Measurements from ENCODE around the gene TGFA. TPM values are rescaled to one million over a fixed set of nuclear protein-coding genes. Genes with fewer than 3 reads are reported as not detected.

TGFA gene
- total RNA-seq, 4 donors from 2014 or later: 10.7 to 51.3 (median 33.7) TPM

GRCh38 chr2:70515938-70516337, 37.7 kb downstream of the TGFA start:
- Histone ChIP-seq H3K4me1 (peaks cover 13 to 48% (median 28%) of the 10 kb centered on the region in 4 donors), H3K27me3 (no peaks in the 10 kb centered on the region), H3K36me3 (no peaks in the 10 kb centered on the region), H3K4me3 (no peak overlapping the region), H3K27ac (peak overlapping the region in 1 of 4 donors; percentile 87), H3K9me3 (no peaks in the 10 kb centered on the region)
- WGBS, 2 donors (ENCODE audit: low coverage in 1 of 2): 43 to 75% methylated on average over 3 to 4 of the region's 4 CpGs
- intact Hi-C loops (cut with DNase I; ENCODE audit: low total_unique reads): loop anchor here (5.0 kb wide), 1 partner anchor 1516 kb away; no protein-coding TSS in a partner anchor
- no peak for DNase-seq
- in situ Hi-C loops (cut with MboI; ENCODE audit: low pct_ligation_motif_present in 1 of 4, low pct_unique_long_range_greater_than_20kb in 1 of 4, low sequenced_read_pairs in 3 of 4): no loop called here
- TF ChIP-seq CTCF (IDR thresholded peaks at IDR 0.05): no peak
- no peak for TF ChIP-seq EP300 (IDR thresholded peaks at IDR 0.05; ENCODE audit: low read depth)
- TF ChIP-seq POLR2AphosphoS5 (IDR thresholded peaks at IDR 0.05): no peak
- TF ChIP-seq POLR2A (IDR thresholded peaks at IDR 0.05): no peak

DNA sequence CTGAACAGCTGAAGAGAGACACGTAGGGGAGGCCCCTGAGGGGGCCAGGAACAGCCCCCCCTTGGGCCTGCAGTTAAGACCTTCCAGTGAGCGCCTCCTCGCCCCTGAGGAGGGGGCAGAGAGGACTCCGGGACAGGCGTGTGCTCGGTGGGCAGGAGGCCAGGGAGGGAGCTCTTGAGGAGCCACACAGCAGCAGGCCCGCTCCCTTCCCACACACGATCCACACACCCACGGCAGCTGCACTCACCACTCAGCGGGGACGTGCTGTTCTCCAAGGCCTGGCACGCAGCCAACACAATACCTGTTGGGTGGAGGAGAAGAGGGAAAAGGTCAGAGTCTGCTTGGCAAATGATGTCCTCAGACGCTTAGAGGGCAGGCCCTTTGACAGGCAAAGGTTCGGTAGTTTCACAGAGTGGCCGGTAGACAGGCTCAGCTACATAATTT, 39.0 kb downstream of the TGFA start:
- peak in 1 of 5 experiments; percentile 24 for TF ChIP-seq CTCF (IDR thresholded peaks at IDR 0.05)
- peak; percentile 32 for TF ChIP-seq POLR2A (IDR thresholded peaks at IDR 0.05)
- peak; percentile 85 for TF ChIP-seq EP300 (IDR thresholded peaks at IDR 0.05; ENCODE audit: low read depth)
- peak in 2 of 3 donors; percentile 91 to 92 for TF ChIP-seq POLR2AphosphoS5 (IDR thresholded peaks at IDR 0.05)
- whole genome bisulfite sequencing, 2 donors (ENCODE audit: low coverage in 1 of 2): 45% methylated on average over 15 of the region's 15 CpGs; no CpG with 5 or more reads in 1 of the 2 donors

DNA sequence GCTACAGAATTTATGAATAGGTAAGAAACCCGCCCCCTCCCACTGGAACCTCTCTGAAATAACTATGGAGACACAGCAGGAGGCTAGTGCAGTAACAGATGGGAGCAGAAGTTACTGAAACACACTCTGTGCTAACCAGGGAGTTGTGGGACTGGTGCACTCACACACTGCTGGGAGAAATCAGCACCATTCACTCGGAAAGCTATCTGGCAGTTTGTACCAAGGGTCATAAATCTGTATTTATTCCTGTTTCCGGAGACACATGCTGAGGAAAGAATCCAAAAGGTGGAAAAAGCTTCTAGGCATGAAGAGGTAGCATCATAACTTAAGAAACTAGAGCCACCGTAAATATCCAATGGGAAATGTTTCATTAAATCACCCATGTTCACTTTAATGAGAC, 39.9 kb downstream of the TGFA start:
- intact Hi-C loops (cut with DNase I; ENCODE audit: low total_unique reads) (no loop called here), in situ Hi-C loops (cut with MboI; ENCODE audit: low pct_ligation_motif_present in 1 of 4, low pct_unique_long_range_greater_than_20kb in 1 of 4, low sequenced_read_pairs in 3 of 4) (no loop called here)
- Histone ChIP-seq H3K27me3 (no peaks in the 10 kb centered on the region), H3K9me3 (no peaks in the 10 kb centered on the region), H3K4me3 (no peak overlapping the region), H3K27ac (peak overlapping the region; percentile 75 to 87 (median 80)), H3K36me3 (no peaks in the 10 kb centered on the region), H3K4me1 (peaks cover 13 to 65% (median 30%) of the 10 kb centered on the region in 4 donors)
- TF ChIP-seq POLR2AphosphoS5 (IDR thresholded peaks at IDR 0.05) (no peak), CTCF (IDR thresholded peaks at IDR 0.05) (no peak), EP300 (IDR thresholded peaks at IDR 0.05; ENCODE audit: low read depth) (no peak), POLR2A (IDR thresholded peaks at IDR 0.05) (no peak)
- WGBS, 2 donors (ENCODE audit: low coverage in 1 of 2): 41 to 73% methylated on average over 2 to 4 of the region's 4 CpGs
- no peak for DNase-seq

More for the DNA sequence above, 39.0 kb downstream of the TGFA start:
- H3K36me3 ChIP-seq: no peaks in the 10 kb centered on the region
- peak overlapping the region; percentile 75 to 87 (median 80) for H3K27ac ChIP-seq
- in situ Hi-C loops (cut with MboI; ENCODE audit: low pct_ligation_motif_present in 1 of 4, low pct_unique_long_range_greater_than_20kb in 1 of 4, low sequenced_read_pairs in 3 of 4): no loop called here
- peaks cover 13 to 58% (median 30%) of the 10 kb centered on the region in 4 donors for H3K4me1 ChIP-seq
- no peaks in the 10 kb centered on the region for H3K9me3 ChIP-seq
- no peaks in the 10 kb centered on the region for H3K27me3 ChIP-seq
- intact Hi-C loops (cut with DNase I; ENCODE audit: low total_unique reads): loop anchor here (5.0 kb wide), 1 partner anchor 1518 kb away; no protein-coding TSS in a partner anchor
- peak; percentile 95 for DNase-seq
- no peak overlapping the region for H3K4me3 ChIP-seq

DNA sequence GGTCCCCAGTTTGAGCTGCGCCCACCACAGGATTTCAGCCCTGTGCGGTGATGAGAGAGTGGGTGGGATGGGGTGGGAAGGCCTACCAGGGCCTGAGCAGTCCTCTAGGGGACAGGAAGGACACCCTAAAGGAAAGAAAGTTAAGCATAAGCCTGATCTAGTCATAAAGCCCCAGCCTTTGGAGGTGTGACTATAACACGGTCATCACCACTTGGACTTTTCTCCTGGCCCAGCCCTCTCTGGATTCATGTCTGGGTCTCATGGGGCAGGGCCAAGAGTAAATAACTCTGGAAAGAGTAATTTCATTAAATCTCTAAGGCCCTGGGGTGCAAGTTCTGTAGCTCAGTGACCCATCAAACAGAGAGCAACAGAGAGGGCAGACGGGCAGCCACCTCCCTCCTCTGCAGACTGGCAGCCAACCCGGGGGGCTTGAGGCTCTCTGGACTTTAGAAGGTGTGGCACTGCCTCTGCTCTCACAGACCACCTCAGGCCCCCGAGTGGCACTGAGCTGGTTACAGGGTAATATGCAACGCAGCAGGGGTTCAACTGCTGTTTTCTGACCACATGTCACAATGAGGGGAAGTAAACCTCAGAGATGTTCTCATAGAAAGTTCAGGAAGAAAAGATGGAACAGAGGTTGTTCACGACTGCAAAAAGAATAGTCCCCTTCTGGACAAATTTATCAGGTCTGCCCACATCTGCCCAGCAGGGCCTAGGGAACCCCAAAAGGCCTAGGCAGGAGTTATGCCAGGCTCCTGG, 41.5 kb downstream of the TGFA start:
- Histone ChIP-seq H3K27me3 (no peaks in the 10 kb centered on the region), H3K27ac (peak overlapping the region; percentile 56 to 87 (median 71)), H3K9me3 (no peaks in the 10 kb centered on the region), H3K36me3 (no peaks in the 10 kb centered on the region), H3K4me1 (peaks cover 13 to 65% (median 30%) of the 10 kb centered on the region in 4 donors), H3K4me3 (no peak overlapping the region)
- DNase-seq: peak; percentile 70
- intact Hi-C loops (cut with DNase I; ENCODE audit: low total_unique reads) (no loop called here), in situ Hi-C loops (cut with MboI; ENCODE audit: low pct_ligation_motif_present in 1 of 4, low pct_unique_long_range_greater_than_20kb in 1 of 4, low sequenced_read_pairs in 3 of 4) (no loop called here)
- no peak for TF ChIP-seq CTCF (IDR thresholded peaks at IDR 0.05)
- no peak for TF ChIP-seq POLR2A (IDR thresholded peaks at IDR 0.05)
- no peak for TF ChIP-seq POLR2AphosphoS5 (IDR thresholded peaks at IDR 0.05)
- TF ChIP-seq EP300 (IDR thresholded peaks at IDR 0.05; ENCODE audit: low read depth): no peak
- 70 to 81% methylated on average over 2 to 8 of the region's 8 CpGs for WGBS, 2 donors (ENCODE audit: low coverage in 1 of 2)

All from transverse colon (tissue), 4 donors.